GM23338 (cell line): ENCODE measurements around the gene CUBN. TPM values are rescaled to one million over a fixed set of nuclear protein-coding genes. Genes with fewer than 3 reads are reported as not detected.

Experiments
- ATAC-seq: fragments of 200-7000 bp; cut with Tn5 transposase; 3 replicates; pipeline ENCODE4 v1.9.1; 2020
- DNase-seq: peaks from one replicate; pipeline ENCODE4 v3.0.0-alpha.2; 2015; ENCODE audit warnings: low spot score
- H2AFZ ChIP-seq: fragments of 200-600 bp; sonication (generic); 2 replicates; pipeline ENCODE4 v1.8.0; 2016; ENCODE audit warnings: antibody characterized with exemption, mild to moderate bottlenecking, moderate library complexity
- H3F3A ChIP-seq: fragments of 200-600 bp; sonication (generic); replicated peaks from 2 replicates; pipeline ENCODE4 v1.8.0; 2017; ENCODE audit warnings: antibody characterized with exemption, mixed run types, low read depth
- H3K27ac ChIP-seq: fragments of 200-600 bp; sonication (generic); 2 replicates; pipeline ENCODE4 v1.6.1; 2016; ENCODE audit warnings: low read depth
- H3K27me3 ChIP-seq: fragments of 200-600 bp; sonication (generic); 2 replicates; pipeline ENCODE4 v1.8.0; 2016; ENCODE audit warnings: mild to moderate bottlenecking, mixed run types, moderate library complexity; ENCODE audit not compliant: insufficient read depth
- H3K36me3 ChIP-seq: fragments of 200-600 bp; sonication (generic); 2 replicates; pipeline ENCODE4 v1.8.0; 2016; ENCODE audit warnings: mild to moderate bottlenecking; ENCODE audit not compliant: insufficient read depth
- H3K4me1 ChIP-seq: fragments of 200-600 bp; sonication (generic); 2 replicates; pipeline ENCODE4 v1.8.0; 2016; ENCODE audit warnings: mild to moderate bottlenecking, moderate library complexity; ENCODE audit not compliant: insufficient read depth
- H3K4me2 ChIP-seq: fragments of 200-600 bp; sonication (generic); 2 replicates; pipeline ENCODE4 v1.7.1; 2017; ENCODE audit warnings: mixed run types
- H3K4me3 ChIP-seq: fragments of 200-600 bp; sonication (generic); 2 replicates; pipeline ENCODE4 v1.6.1; 2016; ENCODE audit warnings: mixed run types
- H3K79me2 ChIP-seq: fragments of 200-600 bp; sonication (generic); replicated peaks from 2 replicates; pipeline ENCODE4 v1.8.0; 2017; ENCODE audit warnings: mild to moderate bottlenecking; ENCODE audit not compliant: insufficient read depth
- H3K9me2 ChIP-seq: fragments of 200-600 bp; sonication (generic); 2 replicates; pipeline ENCODE4 v1.8.0; 2017; ENCODE audit not compliant: insufficient read depth
- H4K20me1 ChIP-seq: fragments of 200-600 bp; sonication (generic); replicated peaks from 2 replicates; pipeline ENCODE4 v1.8.0; 2017; ENCODE audit warnings: mild to moderate bottlenecking; ENCODE audit not compliant: insufficient read depth
- H3K27ac Mint-ChIP-seq: 2 replicates; pipeline ENCODE4 v1.8.0; 2020; ENCODE audit warnings: inconsistent platforms, mild to moderate bottlenecking, moderate library complexity, mixed read lengths
- H3K27me3 Mint-ChIP-seq: 3 replicates; pipeline ENCODE4 v1.8.0; 2022; ENCODE audit warnings: low read depth, mild to moderate bottlenecking, moderate library complexity, mixed read lengths, inconsistent platforms; ENCODE audit not compliant: insufficient read depth, poor library complexity
- H3K36me3 Mint-ChIP-seq: 3 replicates; pipeline ENCODE4 v1.8.0; 2021; ENCODE audit warnings: low read depth, mild to moderate bottlenecking, inconsistent platforms, moderate library complexity, mixed read lengths
- H3K4me1 Mint-ChIP-seq: 3 replicates; pipeline ENCODE4 v1.8.0; 2020; ENCODE audit warnings: mild to moderate bottlenecking, inconsistent platforms, mixed read lengths
- H3K4me3 Mint-ChIP-seq: 3 replicates; pipeline ENCODE4 v1.8.0; 2021; ENCODE audit warnings: moderate library complexity, mild to moderate bottlenecking, inconsistent platforms, mixed read lengths
- H3K9me3 Mint-ChIP-seq: 3 replicates; pipeline ENCODE4 v1.8.0; 2020; ENCODE audit warnings: moderate library complexity, mild to moderate bottlenecking, inconsistent platforms, mixed read lengths
- CTCF ChIP-seq, 2 experiments: fragments of 200-600 bp in 1 of 2; sonication (generic) in 1 of 2; conservative IDR thresholded peaks; 2 replicates each; pipeline versions ENCODE4 v1.5.1 to v1.6.1; 2016 to 2017; ENCODE audit warnings: antibody characterized with exemption in 2 of 2, low read depth in 2 of 2, mild to moderate bottlenecking in 2 of 2, moderate library complexity in 1 of 2
- ETS1 ChIP-seq: IDR thresholded peaks from 2 replicates; pipeline ENCODE4 v1.6.1; 2016; ENCODE audit warnings: antibody characterized with exemption
- EZH2 ChIP-seq: fragments of 200-600 bp; sonication (generic); IDR thresholded peaks from one replicate; pipeline ENCODE4 v1.8.0; 2017; ENCODE audit warnings: antibody characterized with exemption, mild to moderate bottlenecking, low read depth; ENCODE audit not compliant: unreplicated experiment
- JUNB ChIP-seq: IDR thresholded peaks from one replicate; pipeline ENCODE4 v1.6.1; 2016; ENCODE audit warnings: antibody characterized with exemption; ENCODE audit not compliant: unreplicated experiment
- NANOG ChIP-seq: IDR thresholded peaks from 2 replicates; pipeline ENCODE4 v1.6.1; 2016; ENCODE audit warnings: antibody characterized with exemption, borderline replicate concordance
- REST ChIP-seq: IDR thresholded peaks from one replicate; pipeline ENCODE4 v1.6.1; 2018; ENCODE audit warnings: antibody characterized with exemption; ENCODE audit not compliant: unreplicated experiment
- STAT1 ChIP-seq: IDR thresholded peaks from one replicate; pipeline ENCODE4 v1.6.1; 2016; ENCODE audit warnings: antibody characterized with exemption; ENCODE audit not compliant: unreplicated experiment
- ZNF331 ChIP-seq: fragments of 250-450 bp; sonication (Bioruptor Pico); IDR thresholded peaks from 2 replicates; pipeline ENCODE4 v1.5.0; 2020; ENCODE audit warnings: low read depth, mild to moderate bottlenecking, moderate library complexity
- polyA plus RNA-seq: library from polyadenylated mRNA; unstranded; fragments of >200 nt; fragmentation: Nextera tagmentation; extraction: Ambion mirVana; gene quantifications from 2 replicates; pipeline ENCODE4 v1.2.1, GENCODE V29; 2016
- total RNA-seq: library from RNA; depleted of rRNA; stranded (reverse); fragments of >200 nt; shearing (Covaris generic); gene quantifications from 2 replicates; pipeline ENCODE4 v1.2.3, GENCODE V29; 2014
- TF ChIP-seq, protein P1 (sequence below): fragments of 250-450 bp; sonication (Bioruptor Pico); IDR thresholded peaks from 2 replicates; pipeline ENCODE4 v1.5.0; 2020; ENCODE audit warnings: mild to moderate bottlenecking, moderate library complexity

Gene CUBN
- total and polyA plus RNA-seq, 2 experiments from 2014 or later: 0.06 to 1.8 TPM

DNA sequence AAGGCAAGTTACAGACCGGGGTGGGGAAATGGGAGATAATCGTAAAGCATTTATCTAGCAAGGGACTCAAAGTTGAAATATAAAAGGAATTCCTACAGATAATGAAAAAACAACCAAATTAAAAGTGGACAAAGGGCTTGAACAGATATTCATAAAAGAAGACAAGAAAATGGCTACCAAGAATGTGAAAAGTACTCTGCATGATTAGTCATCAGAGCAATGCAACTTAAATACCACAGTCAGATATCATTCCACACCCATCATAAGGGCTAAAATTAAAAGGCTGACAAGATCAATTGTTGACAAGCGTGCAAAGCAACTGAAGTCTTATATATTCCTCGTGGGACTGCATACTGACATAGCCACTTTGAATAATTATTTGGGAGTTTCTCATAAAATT lies 187.7 kb downstream of the CUBN start (continued):
- TF ChIP-seq REST: no peak
- TF ChIP-seq NANOG: no peak

DNA sequence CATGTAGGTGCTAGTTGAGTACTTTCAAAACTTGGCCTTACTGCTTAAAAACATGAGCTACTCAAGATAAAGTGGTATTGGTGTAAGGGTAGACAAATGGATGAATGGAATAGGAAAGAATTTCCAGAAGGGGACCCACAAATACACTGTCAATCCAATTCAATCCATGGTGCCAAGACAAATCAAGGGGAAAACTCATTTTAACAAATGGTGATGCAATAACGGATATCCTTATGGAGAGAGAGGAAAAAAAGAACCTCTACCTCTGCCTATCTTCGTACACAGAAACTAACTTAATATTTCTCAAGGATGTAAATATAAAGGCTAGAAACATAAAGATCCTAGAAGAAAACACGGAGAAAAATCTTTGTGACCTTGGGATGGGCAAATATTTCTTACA lies 188.5 kb downstream of the CUBN start:
- no peak for ATAC-seq
- no peaks in the 10 kb centered on the region for H3K36me3 Mint-ChIP-seq

GRCh38 chr10:16938952-16939351 lies 190.7 kb downstream of the CUBN start:
- no peaks in the 10 kb centered on the region for H3K27me3 Mint-ChIP-seq
- Histone ChIP-seq H2AFZ (no peak overlapping the region), H4K20me1 (no peaks in the 10 kb centered on the region), H3K27ac (no peak overlapping the region), H3K4me2 (no peak overlapping the region), H3F3A (no peaks in the 10 kb centered on the region), H3K79me2 (no peaks in the 10 kb centered on the region), H3K9me2 (no peaks in the 10 kb centered on the region), H3K4me3 (no peak overlapping the region), H3K27me3 (no peaks in the 10 kb centered on the region), H3K4me1 (0 out of 2 replicates have a peak, but pooled peaks cover 4% of the 10 kb centered on the region), H3K36me3 (no peaks in the 10 kb centered on the region)
- H3K36me3 Mint-ChIP-seq: no peaks in the 10 kb centered on the region
- no peak overlapping the region for H3K27ac Mint-ChIP-seq
- H3K4me1 Mint-ChIP-seq: no peaks in the 10 kb centered on the region
- H3K9me3 Mint-ChIP-seq: no peaks in the 10 kb centered on the region
- DNase-seq (no peak), ATAC-seq (no peak)
- no peak overlapping the region for H3K4me3 Mint-ChIP-seq
- TF ChIP-seq, protein P1, sequence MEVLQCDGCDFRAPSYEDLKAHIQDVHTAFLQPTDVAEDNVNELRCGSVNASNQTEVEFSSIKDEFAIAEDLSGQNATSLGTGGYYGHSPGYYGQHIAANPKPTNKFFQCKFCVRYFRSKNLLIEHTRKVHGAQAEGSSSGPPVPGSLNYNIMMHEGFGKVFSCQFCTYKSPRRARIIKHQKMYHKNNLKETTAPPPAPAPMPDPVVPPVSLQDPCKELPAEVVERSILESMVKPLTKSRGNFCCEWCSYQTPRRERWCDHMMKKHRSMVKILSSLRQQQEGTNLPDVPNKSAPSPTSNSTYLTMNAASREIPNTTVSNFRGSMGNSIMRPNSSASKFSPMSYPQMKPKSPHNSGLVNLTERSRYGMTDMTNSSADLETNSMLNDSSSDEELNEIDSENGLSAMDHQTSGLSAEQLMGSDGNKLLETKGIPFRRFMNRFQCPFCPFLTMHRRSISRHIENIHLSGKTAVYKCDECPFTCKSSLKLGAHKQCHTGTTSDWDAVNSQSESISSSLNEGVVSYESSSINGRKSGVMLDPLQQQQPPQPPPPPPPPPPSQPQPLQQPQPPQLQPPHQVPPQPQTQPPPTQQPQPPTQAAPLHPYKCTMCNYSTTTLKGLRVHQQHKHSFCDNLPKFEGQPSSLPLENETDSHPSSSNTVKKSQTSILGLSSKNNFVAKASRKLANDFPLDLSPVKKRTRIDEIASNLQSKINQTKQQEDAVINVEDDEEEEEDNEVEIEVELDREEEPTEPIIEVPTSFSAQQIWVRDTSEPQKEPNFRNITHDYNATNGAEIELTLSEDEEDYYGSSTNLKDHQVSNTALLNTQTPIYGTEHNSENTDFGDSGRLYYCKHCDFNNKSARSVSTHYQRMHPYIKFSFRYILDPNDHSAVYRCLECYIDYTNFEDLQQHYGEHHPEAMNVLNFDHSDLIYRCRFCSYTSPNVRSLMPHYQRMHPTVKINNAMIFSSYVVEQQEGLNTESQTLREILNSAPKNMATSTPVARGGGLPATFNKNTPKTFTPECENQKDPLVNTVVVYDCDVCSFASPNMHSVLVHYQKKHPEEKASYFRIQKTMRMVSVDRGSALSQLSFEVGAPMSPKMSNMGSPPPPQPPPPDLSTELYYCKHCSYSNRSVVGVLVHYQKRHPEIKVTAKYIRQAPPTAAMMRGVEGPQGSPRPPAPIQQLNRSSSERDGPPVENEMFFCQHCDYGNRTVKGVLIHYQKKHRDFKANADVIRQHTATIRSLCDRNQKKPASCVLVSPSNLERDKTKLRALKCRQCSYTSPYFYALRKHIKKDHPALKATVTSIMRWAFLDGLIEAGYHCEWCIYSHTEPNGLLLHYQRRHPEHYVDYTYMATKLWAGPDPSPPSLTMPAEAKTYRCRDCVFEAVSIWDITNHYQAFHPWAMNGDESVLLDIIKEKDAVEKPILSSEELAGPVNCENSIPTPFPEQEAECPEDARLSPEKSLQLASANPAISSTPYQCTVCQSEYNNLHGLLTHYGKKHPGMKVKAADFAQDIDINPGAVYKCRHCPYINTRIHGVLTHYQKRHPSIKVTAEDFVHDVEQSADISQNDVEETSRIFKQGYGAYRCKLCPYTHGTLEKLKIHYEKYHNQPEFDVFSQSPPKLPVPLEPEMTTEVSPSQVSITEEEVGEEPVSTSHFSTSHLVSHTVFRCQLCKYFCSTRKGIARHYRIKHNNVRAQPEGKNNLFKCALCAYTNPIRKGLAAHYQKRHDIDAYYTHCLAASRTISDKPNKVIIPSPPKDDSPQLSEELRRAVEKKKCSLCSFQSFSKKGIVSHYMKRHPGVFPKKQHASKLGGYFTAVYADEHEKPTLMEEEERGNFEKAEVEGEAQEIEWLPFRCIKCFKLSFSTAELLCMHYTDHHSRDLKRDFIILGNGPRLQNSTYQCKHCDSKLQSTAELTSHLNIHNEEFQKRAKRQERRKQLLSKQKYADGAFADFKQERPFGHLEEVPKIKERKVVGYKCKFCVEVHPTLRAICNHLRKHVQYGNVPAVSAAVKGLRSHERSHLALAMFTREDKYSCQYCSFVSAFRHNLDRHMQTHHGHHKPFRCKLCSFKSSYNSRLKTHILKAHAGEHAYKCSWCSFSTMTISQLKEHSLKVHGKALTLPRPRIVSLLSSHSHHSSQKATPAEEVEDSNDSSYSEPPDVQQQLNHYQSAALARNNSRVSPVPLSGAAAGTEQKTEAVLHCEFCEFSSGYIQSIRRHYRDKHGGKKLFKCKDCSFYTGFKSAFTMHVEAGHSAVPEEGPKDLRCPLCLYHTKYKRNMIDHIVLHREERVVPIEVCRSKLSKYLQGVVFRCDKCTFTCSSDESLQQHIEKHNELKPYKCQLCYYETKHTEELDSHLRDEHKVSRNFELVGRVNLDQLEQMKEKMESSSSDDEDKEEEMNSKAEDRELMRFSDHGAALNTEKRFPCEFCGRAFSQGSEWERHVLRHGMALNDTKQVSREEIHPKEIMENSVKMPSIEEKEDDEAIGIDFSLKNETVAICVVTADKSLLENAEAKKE (CRISPR knock-in tag): no peak
- TF ChIP-seq ETS1 (no peak), CTCF (conservative IDR thresholded peaks at IDR 0.05; ENCODE audit: low read depth in 2 of 2) (no peak), JUNB (no peak)

More for the DNA sequence above, 188.5 kb downstream of the CUBN start:
- Histone ChIP-seq H3F3A (no peaks in the 10 kb centered on the region), H2AFZ (no peak overlapping the region), H3K4me1 (0 out of 2 replicates have a peak, but pooled peaks cover 4% of the 10 kb centered on the region), H3K79me2 (no peaks in the 10 kb centered on the region), H3K27ac (no peak overlapping the region), H3K9me2 (no peaks in the 10 kb centered on the region), H3K36me3 (no peaks in the 10 kb centered on the region), H3K4me3 (no peak overlapping the region), H3K4me2 (no peak overlapping the region), H3K27me3 (no peaks in the 10 kb centered on the region), H4K20me1 (no peaks in the 10 kb centered on the region)
- Mint-ChIP-seq H3K4me3 (no peak overlapping the region), H3K27me3 (no peaks in the 10 kb centered on the region), H3K4me1 (peaks cover 6% of the 10 kb centered on the region), H3K9me3 (no peaks in the 10 kb centered on the region), H3K27ac (no peak overlapping the region)
- no peak for DNase-seq
- no peak for TF ChIP-seq NANOG
- no peak for TF ChIP-seq STAT1
- TF ChIP-seq JUNB: no peak
- TF ChIP-seq EZH2: no peak
- TF ChIP-seq ZNF331 (CRISPR knock-in tag): no peak
